ENCODE results near the gene PRKCH. TPM values are rescaled to one million over a fixed set of nuclear protein-coding genes. Genes with fewer than 3 reads are reported as not detected.

Gene PRKCH
- total RNA-seq, 1 experiment from 2014 or later: 18.3 TPM

DNA sequence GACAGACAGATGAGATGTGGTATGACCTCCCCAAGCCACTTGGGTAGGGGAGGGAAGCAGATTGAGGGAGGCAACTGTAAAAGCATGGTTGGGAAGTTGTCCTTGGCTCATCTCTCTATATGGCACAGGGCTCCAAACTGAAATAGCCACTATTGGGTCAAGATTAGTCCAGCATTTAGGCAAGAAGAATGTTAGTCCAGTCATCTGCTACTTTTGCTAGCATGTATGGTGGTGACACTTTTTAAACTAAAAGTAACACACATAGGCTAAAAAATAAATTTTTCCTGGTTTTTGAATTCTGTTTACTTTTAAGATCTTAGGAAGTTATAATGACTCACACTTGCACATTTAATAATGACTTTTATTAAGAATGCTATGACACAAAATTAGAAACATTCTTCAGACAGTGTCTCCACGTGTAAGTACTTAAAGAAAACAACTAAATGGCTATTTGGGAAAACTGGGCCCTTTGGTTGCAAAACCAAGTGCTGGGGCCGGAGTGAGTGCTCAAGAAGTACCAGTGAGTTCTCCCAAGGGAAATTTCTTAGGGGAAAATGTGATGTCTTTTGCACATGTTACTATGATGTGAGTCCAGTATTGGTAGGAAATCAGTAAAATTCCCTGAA lies 194.9 kb downstream of the PRKCH start:
- no TSS peak for BruUV-seq (replicated peaks)
- Mint-ChIP-seq H3K27me3 (ENCODE audit: insufficient read depth, unreplicated experiment) (no peaks in the 10 kb centered on the region), H3K27ac (ENCODE audit: unreplicated experiment) (no peak overlapping the region), H3K4me3 (ENCODE audit: unreplicated experiment) (no peak overlapping the region), H3K36me3 (ENCODE audit: insufficient read depth, unreplicated experiment) (no peaks in the 10 kb centered on the region), H3K4me1 (ENCODE audit: low read depth, unreplicated experiment) (peaks cover 20% of the 10 kb centered on the region), H3K9me3 (ENCODE audit: unreplicated experiment) (no peaks in the 10 kb centered on the region)
- H3K4me3 ChIP-seq (ENCODE audit: low read depth, low read length): no peak overlapping the region
- TF ChIP-seq, protein P1, sequence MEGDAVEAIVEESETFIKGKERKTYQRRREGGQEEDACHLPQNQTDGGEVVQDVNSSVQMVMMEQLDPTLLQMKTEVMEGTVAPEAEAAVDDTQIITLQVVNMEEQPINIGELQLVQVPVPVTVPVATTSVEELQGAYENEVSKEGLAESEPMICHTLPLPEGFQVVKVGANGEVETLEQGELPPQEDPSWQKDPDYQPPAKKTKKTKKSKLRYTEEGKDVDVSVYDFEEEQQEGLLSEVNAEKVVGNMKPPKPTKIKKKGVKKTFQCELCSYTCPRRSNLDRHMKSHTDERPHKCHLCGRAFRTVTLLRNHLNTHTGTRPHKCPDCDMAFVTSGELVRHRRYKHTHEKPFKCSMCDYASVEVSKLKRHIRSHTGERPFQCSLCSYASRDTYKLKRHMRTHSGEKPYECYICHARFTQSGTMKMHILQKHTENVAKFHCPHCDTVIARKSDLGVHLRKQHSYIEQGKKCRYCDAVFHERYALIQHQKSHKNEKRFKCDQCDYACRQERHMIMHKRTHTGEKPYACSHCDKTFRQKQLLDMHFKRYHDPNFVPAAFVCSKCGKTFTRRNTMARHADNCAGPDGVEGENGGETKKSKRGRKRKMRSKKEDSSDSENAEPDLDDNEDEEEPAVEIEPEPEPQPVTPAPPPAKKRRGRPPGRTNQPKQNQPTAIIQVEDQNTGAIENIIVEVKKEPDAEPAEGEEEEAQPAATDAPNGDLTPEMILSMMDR (IDR thresholded peaks at IDR 0.05; ENCODE audit: insufficient read depth in 1 of 2, low read depth in 1 of 2, low read length in 1 of 2, severe bottlenecking in 1 of 2, unreplicated experiment in 1 of 2): no peak
- intact Hi-C loops (cut with micrococcal nuclease; ENCODE audit: unreplicated experiment): no loop called here
- no peak for DNase-seq
- no peaks in the 10 kb centered on the region for H3K9me3 ChIP-seq
- ChIA-PET POLR2A (no interaction called here), CTCF (no interaction called here)
- no peaks in the 10 kb centered on the region for H3K36me3 ChIP-seq (ENCODE audit: control insufficient read depth, insufficient read depth, low read length)
- H3K27me3 ChIP-seq (replicated peaks; ENCODE audit: control insufficient read depth, insufficient read depth, low read length): no peaks in the 10 kb centered on the region
- peaks cover 18% of the 10 kb centered on the region for H3K4me1 ChIP-seq

DNA sequence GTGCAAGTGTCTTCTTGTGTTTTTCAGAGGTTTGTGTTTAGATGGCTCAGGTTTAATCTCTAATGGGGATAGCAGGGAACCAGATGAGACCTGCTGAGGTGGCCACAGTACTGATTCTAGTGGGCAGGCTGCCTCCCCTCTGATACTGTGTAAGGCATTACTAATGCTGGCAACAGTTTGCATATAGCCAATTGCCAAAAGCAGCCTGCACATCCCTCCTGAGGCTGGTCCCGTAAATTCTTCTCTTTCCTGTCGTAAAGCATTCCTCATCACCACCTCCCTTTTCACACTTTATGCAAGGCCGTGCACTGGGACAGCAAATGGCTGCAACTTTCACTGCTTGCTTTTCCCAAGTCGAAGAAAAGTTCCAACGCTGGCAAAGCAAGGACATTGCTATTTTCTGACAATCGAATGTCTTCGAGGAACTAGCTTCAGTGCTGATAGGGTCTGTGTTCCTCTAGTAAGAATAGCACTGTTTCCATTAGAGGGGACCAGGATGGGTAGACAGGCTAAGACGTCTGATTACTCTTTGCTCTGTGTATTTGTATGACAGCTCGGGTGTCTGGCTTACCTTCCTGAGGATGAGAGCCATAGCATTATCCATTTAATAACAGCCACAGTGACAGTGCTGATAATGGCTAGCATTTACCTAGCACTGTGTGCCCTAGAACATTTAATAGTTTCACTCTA lies 195.7 kb downstream of the PRKCH start:
- Histone ChIP-seq H3K27me3 (replicated peaks; ENCODE audit: control insufficient read depth, insufficient read depth, low read length) (no peaks in the 10 kb centered on the region), H3K36me3 (ENCODE audit: control insufficient read depth, insufficient read depth, low read length) (no peaks in the 10 kb centered on the region), H3K4me3 (ENCODE audit: low read depth, low read length) (no peak overlapping the region), H3K9me3 (no peaks in the 10 kb centered on the region), H3K4me1 (peaks cover 13% of the 10 kb centered on the region)
- no TSS peak for BruUV-seq (replicated peaks)
- POLR2A ChIA-PET: no interaction called here
- DNase-seq: no peak
- Mint-ChIP-seq H3K27ac (ENCODE audit: unreplicated experiment) (no peak overlapping the region), H3K9me3 (ENCODE audit: unreplicated experiment) (no peaks in the 10 kb centered on the region), H3K36me3 (ENCODE audit: insufficient read depth, unreplicated experiment) (no peaks in the 10 kb centered on the region), H3K27me3 (ENCODE audit: insufficient read depth, unreplicated experiment) (no peaks in the 10 kb centered on the region), H3K4me3 (ENCODE audit: unreplicated experiment) (no peak overlapping the region), H3K4me1 (ENCODE audit: low read depth, unreplicated experiment) (peaks cover 20% of the 10 kb centered on the region)
- CTCF ChIA-PET: no interaction called here
- intact Hi-C loops (cut with micrococcal nuclease; ENCODE audit: unreplicated experiment): no loop called here
- TF ChIP-seq, protein P1 (IDR thresholded peaks at IDR 0.05; ENCODE audit: insufficient read depth in 1 of 2, low read depth in 1 of 2, low read length in 1 of 2, severe bottlenecking in 1 of 2, unreplicated experiment in 1 of 2): no peak

DNA sequence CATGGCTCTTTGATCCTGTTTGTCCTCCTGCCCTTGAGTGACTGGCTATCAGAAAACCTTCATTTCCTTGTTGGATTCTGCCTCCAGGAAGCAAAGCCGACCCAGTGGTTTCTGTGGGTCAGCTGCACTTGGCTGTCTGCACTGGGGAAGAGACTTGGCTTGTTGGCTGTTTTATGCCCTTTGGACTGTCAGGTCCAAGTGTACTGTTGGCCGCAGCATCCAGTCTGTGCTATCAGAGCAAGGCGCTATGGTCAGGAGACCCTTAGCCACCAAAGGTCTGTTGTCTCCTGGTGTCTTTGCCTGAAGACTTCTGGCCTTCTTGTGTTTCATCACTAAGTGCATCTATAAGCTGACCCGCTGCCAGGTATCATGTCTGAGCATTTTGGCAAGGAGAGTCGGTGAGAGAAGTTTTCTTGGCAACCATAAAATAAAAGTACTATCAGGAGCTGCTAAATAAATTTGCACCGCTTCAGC lies 196.6 kb downstream of the PRKCH start:
- Mint-ChIP-seq H3K9me3 (ENCODE audit: unreplicated experiment) (no peaks in the 10 kb centered on the region), H3K27ac (ENCODE audit: unreplicated experiment) (no peak overlapping the region), H3K4me3 (ENCODE audit: unreplicated experiment) (no peak overlapping the region), H3K27me3 (ENCODE audit: insufficient read depth, unreplicated experiment) (no peaks in the 10 kb centered on the region), H3K36me3 (ENCODE audit: insufficient read depth, unreplicated experiment) (no peaks in the 10 kb centered on the region), H3K4me1 (ENCODE audit: low read depth, unreplicated experiment) (peaks cover 19% of the 10 kb centered on the region)
- Histone ChIP-seq H3K36me3 (ENCODE audit: control insufficient read depth, insufficient read depth, low read length) (no peaks in the 10 kb centered on the region), H3K27me3 (replicated peaks; ENCODE audit: control insufficient read depth, insufficient read depth, low read length) (no peaks in the 10 kb centered on the region), H3K9me3 (no peaks in the 10 kb centered on the region), H3K4me1 (peaks cover 13% of the 10 kb centered on the region), H3K4me3 (ENCODE audit: low read depth, low read length) (no peak overlapping the region)
- no peak for DNase-seq
- BruUV-seq (replicated peaks): no TSS peak
- ChIA-PET CTCF (no interaction called here), POLR2A (no interaction called here)
- TF ChIP-seq, protein P1 (IDR thresholded peaks at IDR 0.05; ENCODE audit: insufficient read depth in 1 of 2, low read depth in 1 of 2, low read length in 1 of 2, severe bottlenecking in 1 of 2, unreplicated experiment in 1 of 2): no peak
- intact Hi-C loops (cut with micrococcal nuclease; ENCODE audit: unreplicated experiment): no loop called here
